IPS DF 4.7 (cell line): ENCODE data around the gene SCRG1.

Experiments
- DNase-seq: peaks from one replicate; pipeline ENCODE4 v3.0.0-alpha.2; 2013; ENCODE audit warnings: low spot score; ENCODE audit errors: extremely low read depth

Gene SCRG1

GRCh38 chr4:173411106-173411693 lies 12.3 kb upstream of the SCRG1 start:
- no peak for DNase-seq

GRCh38 chr4:173410079-173410478 lies 11.2 kb upstream of the SCRG1 start:
- DNase-seq = no peak

GRCh38 chr4:173405840-173406606 lies 7.1 kb upstream of the SCRG1 start:
- no peak for DNase-seq

- DNase-seq = no peak
Observed at GRCh38 chr4:173404296-173404865, 5.5 kb upstream of the SCRG1 start.

- DNase-seq = no peak
Observed at GRCh38 chr4:173403051-173403450, 4.1 kb upstream of the SCRG1 start.

GRCh38 chr4:173401063-173401462 lies 2.1 kb upstream of the SCRG1 start:
- no peak for DNase-seq

- no peak for DNase-seq
Observed at GRCh38 chr4:173398220-173398619, 696 bp downstream of the SCRG1 start.

- DNase-seq = no peak
Observed at GRCh38 chr4:173397604-173398003, 1.3 kb downstream of the SCRG1 start.

GRCh38 chr4:173391701-173392100 lies 7.2 kb downstream of the SCRG1 start:
- no peak for DNase-seq

GRCh38 chr4:173386751-173387150 lies 12.2 kb downstream of the SCRG1 start:
- DNase-seq = no peak

- DNase-seq = no peak
Observed at GRCh38 chr4:173382349-173382748, 16.6 kb downstream of the SCRG1 start.

- DNase-seq = no peak
Observed at GRCh38 chr4:173381610-173382009, 17.3 kb downstream of the SCRG1 start.

GRCh38 chr4:173380987-173381386 lies 17.9 kb downstream of the SCRG1 start:
- no peak for DNase-seq

GRCh38 chr4:173379929-173380328 lies 19.0 kb downstream of the SCRG1 start:
- no peak for DNase-seq

GRCh38 chr4:173374588-173374987 lies 24.3 kb downstream of the SCRG1 start:
- no peak for DNase-seq

- no peak for DNase-seq
Observed at GRCh38 chr4:173371292-173372192, 27.4 kb downstream of the SCRG1 start.

GRCh38 chr4:173370477-173371291 lies 28.2 kb downstream of the SCRG1 start, which contains the start of gene SAP30:
TSS of gene SAP30 (plus strand) at chr4:173370954. CDS start at chr4:173371183, 229 bp downstream.
- peak; percentile 75 for DNase-seq

- no peak for DNase-seq
Observed at GRCh38 chr4:173370130-173370476, 28.8 kb downstream of the SCRG1 start.

GRCh38 chr4:173367946-173368345 lies 31.0 kb downstream of the SCRG1 start:
- DNase-seq = no peak

- no peak for DNase-seq
Observed at GRCh38 chr4:173367285-173367684, 31.6 kb downstream of the SCRG1 start.
